Panc1 (cell line): Measurements from ENCODE around the gene PLCD3. TPM values are rescaled to one million over a fixed set of nuclear protein-coding genes. Genes with fewer than 3 reads are reported as not detected.

Experiments
- ATAC-seq: fragments of 200-7000 bp; cut with Tn5 transposase; 2 replicates; pipeline ENCODE4 v1.9.1; 2020; ENCODE audit warnings: mild to moderate bottlenecking, moderate library complexity
- BruUV-seq: library from RNA; stranded (reverse); fragments of 400-500 nt; replicated peaks from 2 replicates; lab custom pipeline; 2021; lab: Mats Ljungman, UMichigan
- CTCF ChIA-PET: fragments of 300-600 bp; sonication (Branson Sonifier 250); formaldehyde crosslinking; loops from one replicate; lab custom pipeline; 2022; ENCODE audit warnings: antibody characterized with exemption; lab: Charles Lee
- POLR2A ChIA-PET: fragments of 300-600 bp; sonication (Branson Sonifier 250); formaldehyde crosslinking; loops from one replicate; lab custom pipeline; 2022; ENCODE audit warnings: antibody characterized with exemption; lab: Charles Lee
- DNase-seq: peaks from one replicate; pipeline ENCODE4 v3.0.0-alpha.2; 2010; ENCODE audit warnings: low read depth, low spot score
- H3K27ac ChIP-seq: 2 replicates; pipeline ENCODE4 v1.5.1; 2011; ENCODE audit warnings: mild to moderate bottlenecking, low read length, inconsistent platforms
- H3K27me3 ChIP-seq: fragments of 200-500 bp; sonication (Bioruptor generic); 2 replicates; pipeline ENCODE4 v1.6.0; 2014; ENCODE audit warnings: low read length, inconsistent platforms; ENCODE audit not compliant: control insufficient read depth, insufficient read depth
- H3K36me3 ChIP-seq: fragments of 200-500 bp; sonication (Bioruptor generic); 2 replicates; pipeline ENCODE4 v1.5.1; 2014; ENCODE audit warnings: inconsistent platforms, mild to moderate bottlenecking, low read length, moderate library complexity; ENCODE audit not compliant: control insufficient read depth, insufficient read depth
- H3K4me1 ChIP-seq: 2 replicates; pipeline ENCODE4 v1.5.1; 2011; ENCODE audit warnings: inconsistent platforms, mild to moderate bottlenecking, low read length, moderate library complexity; ENCODE audit not compliant: control insufficient read depth, insufficient read depth
- H3K4me3 ChIP-seq, 2 experiments: 2 replicates each; pipeline ENCODE4 v1.5.1; 2011 to 2012; ENCODE audit warnings: low read depth in 2 of 2, low read length in 2 of 2, mild to moderate bottlenecking in 2 of 2, inconsistent platforms in 1 of 2, moderate library complexity in 1 of 2
- H3K9me3 ChIP-seq: fragments of 200-500 bp; sonication (Bioruptor generic); 2 replicates; pipeline ENCODE4 v1.5.1; 2014; ENCODE audit warnings: low read depth, mild to moderate bottlenecking, inconsistent platforms, low read length, moderate library complexity; ENCODE audit not compliant: control insufficient read depth, insufficient read depth
- CTCF ChIP-seq: fragments of 450-650 bp; IDR thresholded peaks from 2 replicates; pipeline ENCODE4 v1.5.1; 2017; ENCODE audit warnings: mild to moderate bottlenecking
- POLR2AphosphoS5 ChIP-seq: IDR thresholded peaks from 2 replicates; pipeline ENCODE4 v1.6.1; 2012; ENCODE audit warnings: mild to moderate bottlenecking, low read depth, low read length, moderate library complexity
- SIN3A ChIP-seq: IDR thresholded peaks from 2 replicates; pipeline ENCODE4 v1.6.1; 2012; ENCODE audit warnings: low read depth, mild to moderate bottlenecking, low read length, moderate library complexity, borderline replicate concordance; ENCODE audit not compliant: insufficient read depth
- TCF7L2 ChIP-seq: IDR thresholded peaks from 2 replicates; pipeline ENCODE4 v1.6.1; 2011; ENCODE audit warnings: mild to moderate bottlenecking, low read depth, low read length, inconsistent platforms
- in situ Hi-C: cut with HindIII; loops from 2 replicates; pipeline ENCODE4 v1.10.0; 2016; ENCODE audit warnings: low sequenced_read_pairs, low pct_unique_long_range_greater_than_20kb
- intact Hi-C: fragments of 100-400 bp; cut with micrococcal nuclease; formaldehyde crosslinking; loops from one replicate; pipeline ENCODE4 v1.10.0; 2022; ENCODE audit not compliant: unreplicated experiment
- total RNA-seq: library from RNA; stranded (reverse); gene quantifications from one replicate; pipeline ENCODE4 v1.2.1, GENCODE V29; 2021; ENCODE audit not compliant: unreplicated experiment
- TF ChIP-seq, protein P1 (sequence below), 2 experiments: IDR thresholded peaks; 2 replicates each; pipeline ENCODE4 v1.6.1; 2011 to 2012; ENCODE audit warnings: low read depth in 2 of 2, control low read depth in 1 of 2, low read length in 1 of 2, mild to moderate bottlenecking in 1 of 2, moderate library complexity in 1 of 2; ENCODE audit not compliant: insufficient read depth in 1 of 2

The PLCD3 gene
- total RNA-seq, 1 experiment from 2014 or later, result 125 TPM

DNA sequence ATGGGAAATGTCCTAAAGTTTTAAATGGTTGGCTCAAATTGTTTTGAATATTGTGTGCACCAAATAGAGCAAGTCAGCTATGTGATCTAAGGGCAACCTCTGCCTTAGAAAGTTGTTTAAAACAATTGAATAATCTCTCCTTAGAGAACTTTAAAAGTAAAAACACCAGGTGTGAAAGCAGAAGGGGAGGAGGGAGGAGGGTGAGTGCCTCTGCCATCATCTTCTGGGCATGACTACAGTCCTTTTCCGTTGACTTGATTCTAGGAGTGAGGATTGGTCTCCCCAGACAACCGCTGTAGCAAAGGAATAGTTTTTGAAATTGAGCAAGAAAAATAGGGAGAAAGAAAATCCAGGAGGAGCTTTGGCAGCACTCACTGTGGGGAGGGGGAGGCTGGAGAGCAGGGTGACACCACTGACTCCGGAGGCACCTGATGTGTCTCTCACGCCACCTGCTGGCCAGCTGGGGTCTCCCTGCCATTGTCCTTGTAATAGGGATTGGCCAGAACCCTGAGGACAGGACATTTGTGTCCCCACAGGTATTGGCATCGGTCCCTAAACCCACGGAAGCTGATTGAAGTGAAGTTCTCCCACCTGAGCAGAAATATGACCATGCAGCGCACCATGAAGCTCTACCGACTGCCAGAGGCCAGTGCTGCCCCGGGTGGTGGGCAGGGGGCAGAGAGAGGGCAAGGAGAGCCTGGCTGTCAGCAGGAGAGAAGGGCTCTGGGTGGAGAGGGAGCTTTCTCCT lies 33.3 kb downstream of the PLCD3 start:
- peak; percentile 36 for DNase-seq
- TF ChIP-seq SIN3A (no peak), CTCF (peak; percentile 88), TCF7L2 (no peak), POLR2AphosphoS5 (no peak)
- no peak overlapping the region for H3K4me3 ChIP-seq
- in situ Hi-C loops (no loop called here), intact Hi-C loops (no loop called here)
- no peaks in the 10 kb centered on the region for H3K9me3 ChIP-seq
- ChIA-PET CTCF (interaction anchor here (0.5 to 0.8 kb wide), 4 partner anchors 12 to 1094 kb away, joined by 3 to 5 read pairs (median 4); partner anchors contain the start of gene KANSL1), POLR2A (no interaction called here)
- no peak overlapping the region for H3K27ac ChIP-seq
- ATAC-seq, result peak; percentile 93
- H3K27me3 ChIP-seq, result no peaks in the 10 kb centered on the region
- BruUV-seq, result no TSS peak
- peaks cover 6% of the 10 kb centered on the region; the same call in 1 of the 2 replicates for H3K36me3 ChIP-seq
- no peaks in the 10 kb centered on the region for H3K4me1 ChIP-seq

- BruUV-seq, result no TSS peak
- intact Hi-C loops, result no loop called here
- no peak overlapping the region for H3K27ac ChIP-seq
- no peaks in the 10 kb centered on the region for H3K9me3 ChIP-seq
- ChIA-PET CTCF (interaction anchor here (0.5 to 0.8 kb wide), 2 partner anchors 51 to 185 kb away, joined by 4 to 5 read pairs; no protein-coding TSS in a partner anchor), POLR2A (no interaction called here)
- ATAC-seq, result no peak
- H3K36me3 ChIP-seq, result peaks cover 13% of the 10 kb centered on the region
- no peaks in the 10 kb centered on the region for H3K27me3 ChIP-seq
- no peak for DNase-seq
- in situ Hi-C loops, result no loop called here
- TF ChIP-seq CTCF (no peak), POLR2AphosphoS5 (no peak), SIN3A (no peak), TCF7L2 (no peak)
- TF ChIP-seq, protein P1, sequence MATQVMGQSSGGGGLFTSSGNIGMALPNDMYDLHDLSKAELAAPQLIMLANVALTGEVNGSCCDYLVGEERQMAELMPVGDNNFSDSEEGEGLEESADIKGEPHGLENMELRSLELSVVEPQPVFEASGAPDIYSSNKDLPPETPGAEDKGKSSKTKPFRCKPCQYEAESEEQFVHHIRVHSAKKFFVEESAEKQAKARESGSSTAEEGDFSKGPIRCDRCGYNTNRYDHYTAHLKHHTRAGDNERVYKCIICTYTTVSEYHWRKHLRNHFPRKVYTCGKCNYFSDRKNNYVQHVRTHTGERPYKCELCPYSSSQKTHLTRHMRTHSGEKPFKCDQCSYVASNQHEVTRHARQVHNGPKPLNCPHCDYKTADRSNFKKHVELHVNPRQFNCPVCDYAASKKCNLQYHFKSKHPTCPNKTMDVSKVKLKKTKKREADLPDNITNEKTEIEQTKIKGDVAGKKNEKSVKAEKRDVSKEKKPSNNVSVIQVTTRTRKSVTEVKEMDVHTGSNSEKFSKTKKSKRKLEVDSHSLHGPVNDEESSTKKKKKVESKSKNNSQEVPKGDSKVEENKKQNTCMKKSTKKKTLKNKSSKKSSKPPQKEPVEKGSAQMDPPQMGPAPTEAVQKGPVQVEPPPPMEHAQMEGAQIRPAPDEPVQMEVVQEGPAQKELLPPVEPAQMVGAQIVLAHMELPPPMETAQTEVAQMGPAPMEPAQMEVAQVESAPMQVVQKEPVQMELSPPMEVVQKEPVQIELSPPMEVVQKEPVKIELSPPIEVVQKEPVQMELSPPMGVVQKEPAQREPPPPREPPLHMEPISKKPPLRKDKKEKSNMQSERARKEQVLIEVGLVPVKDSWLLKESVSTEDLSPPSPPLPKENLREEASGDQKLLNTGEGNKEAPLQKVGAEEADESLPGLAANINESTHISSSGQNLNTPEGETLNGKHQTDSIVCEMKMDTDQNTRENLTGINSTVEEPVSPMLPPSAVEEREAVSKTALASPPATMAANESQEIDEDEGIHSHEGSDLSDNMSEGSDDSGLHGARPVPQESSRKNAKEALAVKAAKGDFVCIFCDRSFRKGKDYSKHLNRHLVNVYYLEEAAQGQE (IDR thresholded peaks at IDR 0.05; ENCODE audit: insufficient read depth in 1 of 2, low read depth in 2 of 2, low read length in 1 of 2), result no peak
- peaks cover 3% of the 10 kb centered on the region for H3K4me1 ChIP-seq
- H3K4me3 ChIP-seq, result no peak overlapping the region
Measured at GRCh38 chr17:45098081-45098868, 34.0 kb downstream of the PLCD3 start.
